ENCODE results near the gene BDP1. TPM values are rescaled to one million over a fixed set of nuclear protein-coding genes. Genes with fewer than 3 reads are reported as not detected.
A peak's percentile ranks its signal among the peaks of the same experiment; 100 is the strongest.

The BDP1 gene
- total and polyA plus RNA-seq, 12 donors: 6.1 to 37.2 (median 17.8) TPM

GRCh38 chr5:71460693-71461092 is 5.2 kb downstream of the BDP1 start:
- H3K4me3 ChIP-seq: no peak overlapping the region
- H3K9me3 ChIP-seq (replicated peaks in 1 of 3): no peaks in the 10 kb centered on the region
- H3K27ac ChIP-seq: no peak overlapping the region
- TF ChIP-seq POLR2A (IDR thresholded peaks at IDR 0.05) (no peak), CTCF (IDR thresholded peaks at IDR 0.05) (no peak)
- DNase-seq: no peak
- intact Hi-C loops (cut with DNase I): no loop called here
- no peaks in the 10 kb centered on the region for H3K27me3 ChIP-seq
- H3K4me1 ChIP-seq (replicated peaks in 1 of 2): peaks cover 7 to 19% of the 10 kb centered on the region in 2 donors
- whole genome bisulfite sequencing, 4 donors: 100% methylated on average over 1 of the region's 1 CpG
- H3K36me3 ChIP-seq (replicated peaks in 1 of 2): peaks cover 0 to 67% of the 10 kb centered on the region in 2 donors

- Histone ChIP-seq H3K27ac (no peak overlapping the region), H3K9me3 (replicated peaks in 1 of 3) (no peaks in the 10 kb centered on the region), H3K27me3 (no peaks in the 10 kb centered on the region), H3K4me1 (replicated peaks in 1 of 2) (peaks cover 7 to 19% of the 10 kb centered on the region in 2 donors), H3K36me3 (replicated peaks in 1 of 2) (peaks cover 0 to 74% of the 10 kb centered on the region in 2 donors), H3K4me3 (no peak overlapping the region)
- 89 to 97% (median 92%) methylated on average over 3 of the region's 3 CpGs for WGBS, 4 donors
- intact Hi-C loops (cut with DNase I): no loop called here
- DNase-seq: no peak
- TF ChIP-seq POLR2A (IDR thresholded peaks at IDR 0.05) (no peak), CTCF (IDR thresholded peaks at IDR 0.05) (no peak)
Observed at GRCh38 chr5:71461360-71461759, 5.9 kb downstream of the BDP1 start.

GRCh38 chr5:71471193-71471592 is 15.7 kb downstream of the BDP1 start:
- peaks cover 0 to 65% of the 10 kb centered on the region in 2 donors for H3K36me3 ChIP-seq (replicated peaks in 1 of 2)
- TF ChIP-seq CTCF (IDR thresholded peaks at IDR 0.05) (no peak), POLR2A (IDR thresholded peaks at IDR 0.05) (no peak)
- intact Hi-C loops (cut with DNase I): loop anchor here in 1 of 2 donors (10.0 kb wide), 1 partner anchor 284 kb away; no protein-coding TSS in a partner anchor
- no peaks in the 10 kb centered on the region for H3K27me3 ChIP-seq
- H3K4me1 ChIP-seq (replicated peaks in 1 of 2): peaks cover 6 to 8% of the 10 kb centered on the region in 2 donors
- DNase-seq: peak; percentile 74 to 85 (median 82)
- H3K4me3 ChIP-seq: no peak overlapping the region
- peak overlapping the region in 3 of 5 donors; percentile 38 to 65 (median 53) for H3K27ac ChIP-seq
- WGBS, 4 donors: 59 to 68% (median 63%) methylated on average over 9 of the region's 9 CpGs
- no peaks in the 10 kb centered on the region for H3K9me3 ChIP-seq (replicated peaks in 1 of 3)

GRCh38 chr5:71475788-71476384 is 20.4 kb downstream of the BDP1 start:
- peak overlapping the region in 1 of 5 donors; percentile 18 for H3K27ac ChIP-seq
- peaks cover 6 to 8% of the 10 kb centered on the region in 2 donors for H3K4me1 ChIP-seq (replicated peaks in 1 of 2)
- no peaks in the 10 kb centered on the region for H3K9me3 ChIP-seq (replicated peaks in 1 of 3)
- DNase-seq: no peak
- H3K4me3 ChIP-seq: no peak overlapping the region
- intact Hi-C loops (cut with DNase I): loop anchor here in 1 of 2 donors (10.0 kb wide), 1 partner anchor 279 kb away; no protein-coding TSS in a partner anchor
- WGBS, 4 donors: 61 to 68% (median 65%) methylated on average over 3 of the region's 3 CpGs
- TF ChIP-seq POLR2A (IDR thresholded peaks at IDR 0.05) (no peak), CTCF (IDR thresholded peaks at IDR 0.05) (peak; percentile 60 to 69 (median 62))
- no peaks in the 10 kb centered on the region for H3K27me3 ChIP-seq
- peaks cover 0 to 43% of the 10 kb centered on the region in 2 donors for H3K36me3 ChIP-seq (replicated peaks in 1 of 2)

Data from adrenal gland (tissue), 12 donors.